HG02973 (cell line): ENCODE measurements around the gene THAP12.

Source experiments
- ATAC-seq: cut with Tn5 transposase; IDR thresholded peaks from one replicate; pipeline ENCODE4 v1.9.1; 2021; ENCODE audit warnings: moderate library complexity; ENCODE audit not compliant: unreplicated experiment

Gene THAP12

GRCh38 chr11:76307978-76308747 lies 72.8 kb downstream of the THAP12 start:
- ATAC-seq, result no peak

- ATAC-seq, result no peak
Observed at GRCh38 chr11:76307396-76307795, 73.5 kb downstream of the THAP12 start.

- ATAC-seq, result no peak
Observed at GRCh38 chr11:76303399-76303798, 77.5 kb downstream of the THAP12 start.

- ATAC-seq, result no peak
Observed at GRCh38 chr11:76302996-76303395, 77.9 kb downstream of the THAP12 start.
